GM12878 (cell line): Measurements from ENCODE around the gene TMEM61.
"Not testable (repeated sequence)": the region's sequence is repeated elsewhere in the genome, so short reads cannot be mapped to it uniquely, and the experiment has no call there.

Source experiments
- BCLAF1 ChIP-seq: fragments of 450-650 bp; IDR thresholded peaks from 2 replicates; pipeline ENCODE4 v1.6.1; 2017; ENCODE audit warnings: antibody characterized with exemption, mild to moderate bottlenecking, moderate library complexity
- EZH2 ChIP-seq: IDR thresholded peaks from 2 replicates; pipeline ENCODE4 v1.6.1; 2012; ENCODE audit warnings: low read depth, mild to moderate bottlenecking, control low read depth, inconsistent platforms, low read length, borderline replicate concordance; ENCODE audit not compliant: control insufficient read depth
- HDAC2 ChIP-seq: fragments of 200-600 bp; sonication (generic); IDR thresholded peaks from 2 replicates; pipeline ENCODE4 v1.6.1; 2017
- TF ChIP-seq, protein P1 (sequence below): IDR thresholded peaks from 2 replicates; pipeline ENCODE4 v1.6.1; 2012; ENCODE audit warnings: low read depth, low read length, improper control_type of control experiment
- TF ChIP-seq, protein P2 (sequence below), 3 experiments: IDR thresholded peaks in 2 of 3; conservative IDR thresholded peaks in 1 of 3; 2 replicates each; pipeline ENCODE4 v1.5.1; 2011; ENCODE audit warnings: low read depth in 3 of 3, low read length in 3 of 3, mild to moderate bottlenecking in 3 of 3, control low read depth in 2 of 3, moderate library complexity in 2 of 3, inconsistent platforms in 1 of 3, mixed read lengths in 1 of 3; ENCODE audit not compliant: control insufficient read depth in 2 of 3, insufficient read depth in 1 of 3; ENCODE audit errors: extremely low read depth in 1 of 3
- TF ChIP-seq, protein P3 (sequence below): IDR thresholded peaks from 2 replicates; pipeline ENCODE4 v1.6.1; 2012; ENCODE audit warnings: low read depth, low read length, improper control_type of control experiment
- TF ChIP-seq, protein P4 (sequence below): IDR thresholded peaks from 2 replicates; pipeline ENCODE4 v1.6.1; 2011; ENCODE audit warnings: low read depth, mild to moderate bottlenecking, low read length, moderate library complexity, borderline replicate concordance; ENCODE audit errors: extremely low read depth

- TF ChIP-seq, protein P1, sequence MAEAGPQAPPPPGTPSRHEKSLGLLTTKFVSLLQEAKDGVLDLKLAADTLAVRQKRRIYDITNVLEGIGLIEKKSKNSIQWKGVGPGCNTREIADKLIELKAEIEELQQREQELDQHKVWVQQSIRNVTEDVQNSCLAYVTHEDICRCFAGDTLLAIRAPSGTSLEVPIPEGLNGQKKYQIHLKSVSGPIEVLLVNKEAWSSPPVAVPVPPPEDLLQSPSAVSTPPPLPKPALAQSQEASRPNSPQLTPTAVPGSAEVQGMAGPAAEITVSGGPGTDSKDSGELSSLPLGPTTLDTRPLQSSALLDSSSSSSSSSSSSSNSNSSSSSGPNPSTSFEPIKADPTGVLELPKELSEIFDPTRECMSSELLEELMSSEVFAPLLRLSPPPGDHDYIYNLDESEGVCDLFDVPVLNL = not testable (repeated sequence)
- not testable (repeated sequence) for TF ChIP-seq BCLAF1, HDAC2, EZH2
- TF ChIP-seq, protein P2, sequence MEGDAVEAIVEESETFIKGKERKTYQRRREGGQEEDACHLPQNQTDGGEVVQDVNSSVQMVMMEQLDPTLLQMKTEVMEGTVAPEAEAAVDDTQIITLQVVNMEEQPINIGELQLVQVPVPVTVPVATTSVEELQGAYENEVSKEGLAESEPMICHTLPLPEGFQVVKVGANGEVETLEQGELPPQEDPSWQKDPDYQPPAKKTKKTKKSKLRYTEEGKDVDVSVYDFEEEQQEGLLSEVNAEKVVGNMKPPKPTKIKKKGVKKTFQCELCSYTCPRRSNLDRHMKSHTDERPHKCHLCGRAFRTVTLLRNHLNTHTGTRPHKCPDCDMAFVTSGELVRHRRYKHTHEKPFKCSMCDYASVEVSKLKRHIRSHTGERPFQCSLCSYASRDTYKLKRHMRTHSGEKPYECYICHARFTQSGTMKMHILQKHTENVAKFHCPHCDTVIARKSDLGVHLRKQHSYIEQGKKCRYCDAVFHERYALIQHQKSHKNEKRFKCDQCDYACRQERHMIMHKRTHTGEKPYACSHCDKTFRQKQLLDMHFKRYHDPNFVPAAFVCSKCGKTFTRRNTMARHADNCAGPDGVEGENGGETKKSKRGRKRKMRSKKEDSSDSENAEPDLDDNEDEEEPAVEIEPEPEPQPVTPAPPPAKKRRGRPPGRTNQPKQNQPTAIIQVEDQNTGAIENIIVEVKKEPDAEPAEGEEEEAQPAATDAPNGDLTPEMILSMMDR (IDR thresholded peaks at IDR 0.05 in 2 of 3, conservative IDR thresholded peaks at IDR 0.05 in 1 of 3; ENCODE audit: control insufficient read depth in 2 of 3, extremely low read depth in 1 of 3, insufficient read depth in 1 of 3, low read depth in 3 of 3, low read length in 3 of 3) = not testable (repeated sequence)
- TF ChIP-seq, protein P3, sequence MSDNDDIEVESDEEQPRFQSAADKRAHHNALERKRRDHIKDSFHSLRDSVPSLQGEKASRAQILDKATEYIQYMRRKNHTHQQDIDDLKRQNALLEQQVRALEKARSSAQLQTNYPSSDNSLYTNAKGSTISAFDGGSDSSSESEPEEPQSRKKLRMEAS = not testable (repeated sequence)
- TF ChIP-seq, protein P4, sequence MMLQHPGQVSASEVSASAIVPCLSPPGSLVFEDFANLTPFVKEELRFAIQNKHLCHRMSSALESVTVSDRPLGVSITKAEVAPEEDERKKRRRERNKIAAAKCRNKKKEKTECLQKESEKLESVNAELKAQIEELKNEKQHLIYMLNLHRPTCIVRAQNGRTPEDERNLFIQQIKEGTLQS = not testable (repeated sequence)
Observed at GRCh38 chr1:55031098-55031497, 50.7 kb downstream of the TMEM61 start.
